ENCODE results near the gene ANKRD11.

Gene ANKRD11

GRCh38 chr16:89283449-89283848, 206.9 kb downstream of the ANKRD11 start:
- TF ChIP-seq CTCF (IDR thresholded peaks at IDR 0.05; ENCODE audit: low read depth, low read length, missing control alignments): no peak
- H3K4me3 ChIP-seq (replicated peaks; ENCODE audit: low read depth, low read length): no peak overlapping the region
- DNase-seq (ENCODE audit: extremely low read depth, low read depth): no peak

GRCh38 chr16:89282523-89282922, 207.8 kb downstream of the ANKRD11 start:
- no peak for DNase-seq (ENCODE audit: extremely low read depth, low read depth)
- no peak for TF ChIP-seq CTCF (IDR thresholded peaks at IDR 0.05; ENCODE audit: low read depth, low read length, missing control alignments)
- H3K4me3 ChIP-seq (replicated peaks; ENCODE audit: low read depth, low read length): no peak overlapping the region

GRCh38 chr16:89281829-89282228, 208.5 kb downstream of the ANKRD11 start:
- TF ChIP-seq CTCF (IDR thresholded peaks at IDR 0.05; ENCODE audit: low read depth, low read length, missing control alignments): no peak
- DNase-seq (ENCODE audit: extremely low read depth, low read depth): no peak

GRCh38 chr16:89281189-89281577, 209.2 kb downstream of the ANKRD11 start:
- TF ChIP-seq CTCF (IDR thresholded peaks at IDR 0.05; ENCODE audit: low read depth, low read length, missing control alignments): no peak
- no peak overlapping the region for H3K4me3 ChIP-seq (replicated peaks; ENCODE audit: low read depth, low read length)
- no peak for DNase-seq (ENCODE audit: extremely low read depth, low read depth)

More at GRCh38 chr16:89281829-89282228, 208.5 kb downstream of the ANKRD11 start:
- H3K4me3 ChIP-seq (replicated peaks; ENCODE audit: low read depth, low read length): no peak overlapping the region

GRCh38 chr16:89280546-89281188, 209.7 kb downstream of the ANKRD11 start:
- no peak overlapping the region for H3K4me3 ChIP-seq (replicated peaks; ENCODE audit: low read depth, low read length)
- DNase-seq (ENCODE audit: extremely low read depth, low read depth): no peak
- TF ChIP-seq CTCF (IDR thresholded peaks at IDR 0.05; ENCODE audit: low read depth, low read length, missing control alignments): no peak

GRCh38 chr16:89279666-89280481, 210.5 kb downstream of the ANKRD11 start:
- TF ChIP-seq CTCF (IDR thresholded peaks at IDR 0.05; ENCODE audit: low read depth, low read length, missing control alignments): no peak
- no peak for DNase-seq (ENCODE audit: extremely low read depth, low read depth)
- H3K4me3 ChIP-seq (replicated peaks; ENCODE audit: low read depth, low read length): no peak overlapping the region
